ENCODE data around the gene GJC3. TPM values are rescaled to one million over a fixed set of nuclear protein-coding genes. Genes with fewer than 3 reads are reported as not detected.

GJC3 gene
- total RNA-seq, 1 experiment from 2014 or later: 2.3 TPM

DNA sequence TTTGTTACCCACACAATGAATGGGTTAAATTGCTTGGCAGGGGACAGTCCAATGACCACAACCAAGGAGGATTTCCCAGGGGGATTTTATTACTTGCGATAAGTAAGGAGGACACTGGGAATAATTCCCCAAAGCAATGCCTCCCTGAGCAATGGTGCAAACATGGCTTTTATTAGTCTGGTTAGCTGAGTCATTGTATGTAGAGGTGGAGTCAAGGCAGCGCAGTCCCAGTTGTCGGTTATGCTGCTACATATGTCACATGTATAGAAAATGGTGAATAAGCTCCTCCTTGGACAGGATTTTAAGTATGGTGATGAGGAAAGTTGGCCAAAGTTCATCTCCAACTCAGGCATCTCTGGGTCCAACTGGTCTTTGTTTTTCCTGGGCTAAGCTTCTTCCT lies 6.2 kb downstream of the GJC3 start:
- no peak overlapping the region for H4K8ac ChIP-seq (replicated peaks; ENCODE audit: insufficient read length, low read depth, low read length)
- no peaks in the 10 kb centered on the region for H4K20me1 ChIP-seq (ENCODE audit: control insufficient read depth, insufficient read depth, insufficient read length)
- H3K4me2 ChIP-seq (ENCODE audit: insufficient read depth, insufficient read length, low read length): no peak overlapping the region
- no peak for DNase-seq
- no peaks in the 10 kb centered on the region for H3K23me2 ChIP-seq (ENCODE audit: insufficient read length, low read depth, low read length, poor library complexity, severe bottlenecking)
- no peak overlapping the region for H3K14ac ChIP-seq (ENCODE audit: insufficient read depth, low read length)
- H3K27me3 Mint-ChIP-seq (ENCODE audit: low read depth): peaks cover 8% of the 10 kb centered on the region
- H3K4me3 Mint-ChIP-seq: no peak overlapping the region
- H3K79me2 ChIP-seq (ENCODE audit: insufficient read depth, low read length): no peaks in the 10 kb centered on the region
- no peak overlapping the region for H3K18ac ChIP-seq (ENCODE audit: insufficient read length, low read depth, low read length)
- H4K91ac ChIP-seq (ENCODE audit: insufficient read length, low read depth, low read length): no peak overlapping the region
- no peak overlapping the region for H2BK15ac ChIP-seq (ENCODE audit: low read depth, low read length)
- H3K27me3 ChIP-seq (ENCODE audit: insufficient read depth, low read length): no peaks in the 10 kb centered on the region
- H3K4me1 Mint-ChIP-seq: peaks cover 0 to 6% of the 10 kb centered on the region in 2 experiments; a peak in 1 of 4 replicates
- H3K23ac ChIP-seq (ENCODE audit: insufficient read length, low read depth, low read length): no peak overlapping the region
- no peak overlapping the region for H3K56ac ChIP-seq (ENCODE audit: insufficient read length, low read depth, low read length)
- H3K9me3 ChIP-seq (ENCODE audit: control insufficient read depth, low read depth, low read length): peaks cover 8% of the 10 kb centered on the region
- TF ChIP-seq, protein P1, sequence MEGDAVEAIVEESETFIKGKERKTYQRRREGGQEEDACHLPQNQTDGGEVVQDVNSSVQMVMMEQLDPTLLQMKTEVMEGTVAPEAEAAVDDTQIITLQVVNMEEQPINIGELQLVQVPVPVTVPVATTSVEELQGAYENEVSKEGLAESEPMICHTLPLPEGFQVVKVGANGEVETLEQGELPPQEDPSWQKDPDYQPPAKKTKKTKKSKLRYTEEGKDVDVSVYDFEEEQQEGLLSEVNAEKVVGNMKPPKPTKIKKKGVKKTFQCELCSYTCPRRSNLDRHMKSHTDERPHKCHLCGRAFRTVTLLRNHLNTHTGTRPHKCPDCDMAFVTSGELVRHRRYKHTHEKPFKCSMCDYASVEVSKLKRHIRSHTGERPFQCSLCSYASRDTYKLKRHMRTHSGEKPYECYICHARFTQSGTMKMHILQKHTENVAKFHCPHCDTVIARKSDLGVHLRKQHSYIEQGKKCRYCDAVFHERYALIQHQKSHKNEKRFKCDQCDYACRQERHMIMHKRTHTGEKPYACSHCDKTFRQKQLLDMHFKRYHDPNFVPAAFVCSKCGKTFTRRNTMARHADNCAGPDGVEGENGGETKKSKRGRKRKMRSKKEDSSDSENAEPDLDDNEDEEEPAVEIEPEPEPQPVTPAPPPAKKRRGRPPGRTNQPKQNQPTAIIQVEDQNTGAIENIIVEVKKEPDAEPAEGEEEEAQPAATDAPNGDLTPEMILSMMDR (conservative IDR thresholded peaks at IDR 0.05): no peak
- H2BK20ac ChIP-seq (ENCODE audit: low read depth, low read length, poor library complexity, severe bottlenecking): no peak overlapping the region
- no peak overlapping the region for H2AK5ac ChIP-seq (ENCODE audit: insufficient read length, low read length)
- H2AFZ ChIP-seq (ENCODE audit: low read length): no peak overlapping the region
- no peak overlapping the region for H3K27ac ChIP-seq (ENCODE audit: insufficient read length, low read depth, low read length)
- no peak overlapping the region for H3K27ac Mint-ChIP-seq
- H2BK5ac ChIP-seq (ENCODE audit: insufficient read length, low read length): no peak overlapping the region
- no peak overlapping the region for H2BK12ac ChIP-seq (ENCODE audit: insufficient read length, low read depth, low read length)
- no peak overlapping the region for H3K9ac ChIP-seq (ENCODE audit: extremely low read depth, insufficient read length, low read length)
- H4K5ac ChIP-seq (ENCODE audit: insufficient read length, low read depth, low read length): no peak overlapping the region
- H3K79me1 ChIP-seq (ENCODE audit: insufficient read depth, low read depth, low read length, poor library complexity, severe bottlenecking): no peaks in the 10 kb centered on the region
- no peak overlapping the region for H3T11ph ChIP-seq (ENCODE audit: low read length)
- no peak overlapping the region for H3K4ac ChIP-seq (ENCODE audit: low read depth, low read length)
- WGBS (ENCODE audit: extremely low coverage, insufficient read length, low lambda C conversion rate): no CpG with 5 or more reads among the region's 3 CpGs
- H2BK120ac ChIP-seq (ENCODE audit: low read depth, low read length, poor library complexity, severe bottlenecking): no peak overlapping the region
- peaks cover 19 to 30% (median 20%) of the 10 kb centered on the region in 3 experiments for H3K36me3 Mint-ChIP-seq (ENCODE audit: insufficient read depth in 1 of 3, low read depth in 3 of 3)
- H3K4me1 ChIP-seq (ENCODE audit: insufficient read depth, low read length): no peaks in the 10 kb centered on the region; the same call in 1 of the 2 replicates
- peaks cover 25 to 26% of the 10 kb centered on the region in 2 experiments for H3K9me3 Mint-ChIP-seq
